Neural progenitor cell (in vitro differentiated cells): ENCODE measurements around the gene ANKRD33. TPM values are rescaled to one million over a fixed set of nuclear protein-coding genes. Genes with fewer than 3 reads are reported as not detected.

ENCODE experiments used
- DNase-seq: peaks from one replicate; pipeline ENCODE4 v3.0.0-alpha.2; 2016; ENCODE audit warnings: low spot score
- H2AFZ ChIP-seq: fragments of 200-600 bp; sonication (generic); replicated peaks from 2 replicates; pipeline ENCODE4 v1.6.1; 2016; ENCODE audit warnings: antibody characterized with exemption
- H3F3A ChIP-seq: fragments of 200-600 bp; sonication (generic); 2 replicates; pipeline ENCODE4 v1.6.1; 2016; ENCODE audit warnings: antibody characterized with exemption, low read depth
- H3K27ac ChIP-seq: fragments of 200-600 bp; sonication (generic); 2 replicates; pipeline ENCODE4 v1.5.1; 2016; ENCODE audit warnings: mild to moderate bottlenecking
- H3K27me3 ChIP-seq: fragments of 200-600 bp; sonication (generic); 2 replicates; pipeline ENCODE4 v1.6.1; 2016; ENCODE audit warnings: mild to moderate bottlenecking, moderate library complexity
- H3K36me3 ChIP-seq: fragments of 200-600 bp; sonication (generic); 2 replicates; pipeline ENCODE4 v1.5.1; 2016
- H3K4me1 ChIP-seq: fragments of 200-600 bp; sonication (generic); 2 replicates; pipeline ENCODE4 v1.6.1; 2016; ENCODE audit warnings: mixed run types
- H3K4me2 ChIP-seq: fragments of 200-600 bp; sonication (generic); 2 replicates; pipeline ENCODE4 v1.6.1; 2016
- H3K4me3 ChIP-seq: fragments of 200-600 bp; sonication (generic); 2 replicates; pipeline ENCODE4 v1.5.1; 2016
- H3K79me2 ChIP-seq: fragments of 200-600 bp; sonication (generic); 2 replicates; pipeline ENCODE4 v1.6.1; 2016; ENCODE audit warnings: low read depth
- H3K9ac ChIP-seq: fragments of 200-600 bp; sonication (generic); 2 replicates; pipeline ENCODE4 v1.6.1; 2016
- H3K9me3 ChIP-seq: fragments of 200-600 bp; sonication (generic); 2 replicates; pipeline ENCODE4 v1.5.1; 2016; ENCODE audit warnings: low read depth
- H4K20me1 ChIP-seq: fragments of 200-600 bp; sonication (generic); 2 replicates; pipeline ENCODE4 v1.6.1; 2016; ENCODE audit warnings: low read depth
- H3K27ac Mint-ChIP-seq: 3 replicates; pipeline ENCODE4 v1.8.0; 2021; ENCODE audit warnings: mixed read lengths
- H3K27me3 Mint-ChIP-seq: 2 replicates; pipeline ENCODE4 v1.8.0; 2022; ENCODE audit warnings: low read depth, mild to moderate bottlenecking, inconsistent platforms, moderate library complexity, mixed read lengths; ENCODE audit not compliant: insufficient read depth
- H3K36me3 Mint-ChIP-seq: 3 replicates; pipeline ENCODE4 v1.8.0; 2021; ENCODE audit warnings: mixed read lengths
- H3K4me1 Mint-ChIP-seq: 3 replicates; pipeline ENCODE4 v1.8.0; 2021; ENCODE audit warnings: mixed read lengths
- H3K4me3 Mint-ChIP-seq: 3 replicates; pipeline ENCODE4 v1.8.0; 2021; ENCODE audit warnings: mild to moderate bottlenecking, moderate library complexity, mixed read lengths
- H3K9me3 Mint-ChIP-seq: 3 replicates; pipeline ENCODE4 v1.8.0; 2020; ENCODE audit warnings: mixed read lengths
- EZH2 ChIP-seq: fragments of 200-600 bp; sonication (generic); IDR thresholded peaks from 2 replicates; pipeline ENCODE4 v1.6.1; 2017; ENCODE audit warnings: antibody characterized with exemption, mild to moderate bottlenecking, moderate library complexity
- EZH2phosphoT487 ChIP-seq: fragments of 200-600 bp; sonication (generic); IDR thresholded peaks from 2 replicates; pipeline ENCODE4 v1.6.1; 2017; ENCODE audit warnings: antibody characterized with exemption
- total RNA-seq: library from RNA; depleted of rRNA; stranded (reverse); fragments of >200 nt; gene quantifications from 2 replicates; pipeline ENCODE4 v1.2.3, GENCODE V29; 2015; ENCODE audit warnings: low replicate concordance
- TF ChIP-seq, protein P1 (sequence below): fragments of 200-600 bp; sonication (generic); IDR thresholded peaks from 2 replicates; pipeline ENCODE4 v1.5.1; 2017; ENCODE audit warnings: antibody characterized with exemption, mild to moderate bottlenecking

ANKRD33 gene
- total RNA-seq, 1 donor from 2014 or later = 0.39 TPM

DNA sequence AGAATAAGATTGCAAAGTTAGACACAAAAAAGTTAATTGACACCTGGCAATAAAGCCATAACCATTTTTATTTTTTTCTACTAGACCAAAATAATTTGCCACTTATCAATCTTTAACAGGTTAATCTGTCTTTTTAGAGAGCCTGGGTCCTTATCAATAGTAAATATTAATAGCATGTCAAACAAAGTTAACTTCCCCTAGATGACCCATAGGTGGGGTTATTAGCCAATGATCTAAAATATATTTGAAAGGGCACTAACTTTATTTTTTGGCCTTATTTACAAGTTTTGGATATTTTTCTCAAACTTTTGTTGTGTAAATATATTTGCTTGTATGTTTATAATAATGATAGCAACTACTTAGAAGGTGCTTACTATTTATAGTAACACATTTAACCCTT lies 3.9 kb downstream of the ANKRD33 start:
- Mint-ChIP-seq H3K9me3 (no peaks in the 10 kb centered on the region), H3K27me3 (peaks cover 21% of the 10 kb centered on the region), H3K4me3 (no peak overlapping the region), H3K27ac (no peak overlapping the region), H3K4me1 (peaks cover 21% of the 10 kb centered on the region), H3K36me3 (no peaks in the 10 kb centered on the region)
- no peak for DNase-seq
- Histone ChIP-seq H3K79me2 (no peaks in the 10 kb centered on the region), H4K20me1 (no peaks in the 10 kb centered on the region), H3K27ac (no peak overlapping the region), H3K27me3 (peaks cover 3% of the 10 kb centered on the region), H2AFZ (no peak overlapping the region), H3K9ac (no peak overlapping the region), H3K4me2 (no peak overlapping the region), H3K4me3 (no peak overlapping the region), H3K36me3 (no peaks in the 10 kb centered on the region), H3K9me3 (no peaks in the 10 kb centered on the region), H3K4me1 (peaks cover 14% of the 10 kb centered on the region), H3F3A (peaks cover 10% of the 10 kb centered on the region)
- no peak for TF ChIP-seq EZH2phosphoT487
- TF ChIP-seq, protein P1, sequence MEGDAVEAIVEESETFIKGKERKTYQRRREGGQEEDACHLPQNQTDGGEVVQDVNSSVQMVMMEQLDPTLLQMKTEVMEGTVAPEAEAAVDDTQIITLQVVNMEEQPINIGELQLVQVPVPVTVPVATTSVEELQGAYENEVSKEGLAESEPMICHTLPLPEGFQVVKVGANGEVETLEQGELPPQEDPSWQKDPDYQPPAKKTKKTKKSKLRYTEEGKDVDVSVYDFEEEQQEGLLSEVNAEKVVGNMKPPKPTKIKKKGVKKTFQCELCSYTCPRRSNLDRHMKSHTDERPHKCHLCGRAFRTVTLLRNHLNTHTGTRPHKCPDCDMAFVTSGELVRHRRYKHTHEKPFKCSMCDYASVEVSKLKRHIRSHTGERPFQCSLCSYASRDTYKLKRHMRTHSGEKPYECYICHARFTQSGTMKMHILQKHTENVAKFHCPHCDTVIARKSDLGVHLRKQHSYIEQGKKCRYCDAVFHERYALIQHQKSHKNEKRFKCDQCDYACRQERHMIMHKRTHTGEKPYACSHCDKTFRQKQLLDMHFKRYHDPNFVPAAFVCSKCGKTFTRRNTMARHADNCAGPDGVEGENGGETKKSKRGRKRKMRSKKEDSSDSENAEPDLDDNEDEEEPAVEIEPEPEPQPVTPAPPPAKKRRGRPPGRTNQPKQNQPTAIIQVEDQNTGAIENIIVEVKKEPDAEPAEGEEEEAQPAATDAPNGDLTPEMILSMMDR = peak; percentile 49

DNA sequence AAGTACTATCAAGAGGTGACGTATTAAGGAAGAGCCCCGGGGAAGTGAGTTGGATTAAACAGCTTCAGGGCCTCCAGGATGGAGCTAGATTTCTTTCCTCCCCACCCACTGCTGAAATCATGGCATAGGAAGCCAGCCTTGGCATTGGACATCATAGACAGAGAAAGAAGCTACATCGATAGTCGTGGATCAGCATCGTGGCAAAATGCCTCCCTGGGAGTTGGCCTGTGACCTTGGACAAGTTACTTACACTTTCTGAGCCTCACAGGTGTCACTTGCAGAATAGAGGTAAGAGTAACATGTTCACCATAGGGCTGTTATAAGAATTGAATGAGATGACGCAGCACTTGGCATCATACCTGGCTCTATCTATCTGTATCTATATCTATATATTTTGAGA lies 5.9 kb downstream of the ANKRD33 start:
- peaks cover 10% of the 10 kb centered on the region for H3F3A ChIP-seq
- H3K9ac ChIP-seq = no peak overlapping the region
- Mint-ChIP-seq H3K27ac (no peak overlapping the region), H3K4me1 (peaks cover 20% of the 10 kb centered on the region), H3K27me3 (peaks cover 10% of the 10 kb centered on the region), H3K9me3 (no peaks in the 10 kb centered on the region), H3K36me3 (no peaks in the 10 kb centered on the region), H3K4me3 (no peak overlapping the region)
- H3K9me3 ChIP-seq = no peaks in the 10 kb centered on the region
- no peak overlapping the region for H3K4me3 ChIP-seq
- no peak overlapping the region for H3K4me2 ChIP-seq
- no peaks in the 10 kb centered on the region for H3K79me2 ChIP-seq
- no peak overlapping the region for H2AFZ ChIP-seq
- H3K27ac ChIP-seq = no peak overlapping the region
- H3K27me3 ChIP-seq = no peaks in the 10 kb centered on the region
- no peaks in the 10 kb centered on the region for H3K36me3 ChIP-seq
- DNase-seq = no peak
- H4K20me1 ChIP-seq = no peaks in the 10 kb centered on the region
- peaks cover 11% of the 10 kb centered on the region for H3K4me1 ChIP-seq
- no peak for TF ChIP-seq EZH2phosphoT487
- no peak for TF ChIP-seq EZH2
- TF ChIP-seq, protein P1 = no peak

DNA sequence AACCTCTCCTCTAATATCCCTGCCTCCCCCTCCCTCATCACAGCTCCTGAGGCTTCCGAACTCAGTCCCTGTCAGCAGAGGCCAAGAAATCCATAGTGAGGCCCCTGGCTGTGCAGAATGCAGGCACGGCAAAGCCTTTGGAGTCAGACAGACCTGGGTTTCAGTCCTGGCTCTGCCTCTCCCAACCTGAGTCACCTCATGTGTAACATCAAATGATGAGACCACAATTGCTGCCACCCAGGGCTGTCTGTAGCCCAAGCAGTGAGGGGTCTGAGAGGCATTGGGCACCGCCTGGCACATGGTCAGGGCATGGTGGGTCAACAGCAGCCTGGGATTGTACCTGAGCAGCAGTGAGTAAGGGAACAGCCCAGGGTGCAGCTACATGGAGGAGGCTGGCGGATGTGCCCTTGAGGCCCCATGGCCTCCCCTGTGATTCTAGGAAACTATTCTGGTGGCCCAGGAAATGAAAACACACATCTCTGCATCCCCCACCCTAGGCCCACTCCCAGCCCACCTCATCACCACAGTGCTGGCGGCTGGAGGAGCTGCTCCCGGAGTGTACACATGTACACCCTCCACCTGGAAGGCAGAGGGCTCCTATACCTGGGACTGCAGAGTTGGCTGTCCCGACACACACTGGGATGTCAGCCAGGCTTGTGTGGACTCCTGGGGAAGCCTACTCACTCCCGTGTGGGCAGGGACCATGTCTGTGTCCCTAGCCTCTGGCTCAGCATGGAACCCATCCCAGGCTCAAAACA lies 7.7 kb downstream of the ANKRD33 start:
- H3F3A ChIP-seq = peaks cover 10% of the 10 kb centered on the region
- H3K4me1 ChIP-seq = peaks cover 8% of the 10 kb centered on the region
- no peak overlapping the region for H3K27ac ChIP-seq
- H3K4me2 ChIP-seq = peak overlapping the region; percentile 55
- H2AFZ ChIP-seq = peak overlapping the region; percentile 38
- Mint-ChIP-seq H3K27ac (peak overlapping the region; percentile 60), H3K4me3 (peak overlapping the region; percentile 54), H3K9me3 (no peaks in the 10 kb centered on the region), H3K27me3 (peaks cover 8% of the 10 kb centered on the region), H3K36me3 (no peaks in the 10 kb centered on the region), H3K4me1 (peaks cover 16% of the 10 kb centered on the region)
- no peaks in the 10 kb centered on the region for H3K79me2 ChIP-seq
- H3K9me3 ChIP-seq = no peaks in the 10 kb centered on the region
- no peaks in the 10 kb centered on the region for H3K36me3 ChIP-seq
- no peak for TF ChIP-seq EZH2
- TF ChIP-seq, protein P1 = no peak
- no peak for TF ChIP-seq EZH2phosphoT487
- H4K20me1 ChIP-seq = no peaks in the 10 kb centered on the region
- no peak overlapping the region for H3K4me3 ChIP-seq
- H3K9ac ChIP-seq = no peak overlapping the region
- H3K27me3 ChIP-seq = no peaks in the 10 kb centered on the region
- no peak for DNase-seq
